Measurements from ENCODE around the gene MOK.

GRCh38 chr14:102333795-102334705, 29.1 kb upstream of the MOK start:
- TF ChIP-seq CTCF (IDR thresholded peaks at IDR 0.05) = no peak
- no peak for TF ChIP-seq POLR2A (IDR thresholded peaks at IDR 0.05)
